Loucy (cell line): ENCODE data around the gene ZNF763.

Experiments used
- EZH2phosphoT487 ChIP-seq: fragments of 200-600 bp; IDR thresholded peaks from 2 replicates; pipeline ENCODE4 v1.6.1; 2018; ENCODE audit warnings: antibody characterized with exemption, mild to moderate bottlenecking, moderate library complexity, borderline replicate concordance
- TF ChIP-seq, protein P1 (sequence below): fragments of 200-600 bp; sonication (generic); conservative IDR thresholded peaks from 2 replicates; pipeline ENCODE4 v1.5.1; 2014; ENCODE audit warnings: mild to moderate bottlenecking, antibody characterized with exemption, low read length

DNA sequence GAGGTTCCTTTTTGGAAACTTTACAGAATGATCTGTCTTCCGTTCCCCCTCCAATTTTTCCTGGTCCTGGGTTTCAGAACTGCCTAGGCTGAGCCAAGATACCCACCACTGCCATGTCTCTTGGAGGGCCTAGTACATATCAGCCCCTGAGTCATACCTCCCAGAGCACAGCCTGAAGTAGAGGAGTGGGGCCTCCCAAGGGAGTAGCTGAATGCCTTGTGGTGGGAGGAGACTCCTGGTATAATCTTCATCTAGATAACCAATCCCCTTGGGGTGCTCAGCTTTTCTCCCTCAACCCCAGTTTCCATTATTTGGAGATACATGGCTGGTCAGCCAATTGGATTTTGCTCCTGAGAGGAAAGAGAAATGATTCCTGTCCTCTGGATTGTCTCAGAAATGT is 30.3 kb downstream of the ZNF763 start:
- TF ChIP-seq, protein P1, sequence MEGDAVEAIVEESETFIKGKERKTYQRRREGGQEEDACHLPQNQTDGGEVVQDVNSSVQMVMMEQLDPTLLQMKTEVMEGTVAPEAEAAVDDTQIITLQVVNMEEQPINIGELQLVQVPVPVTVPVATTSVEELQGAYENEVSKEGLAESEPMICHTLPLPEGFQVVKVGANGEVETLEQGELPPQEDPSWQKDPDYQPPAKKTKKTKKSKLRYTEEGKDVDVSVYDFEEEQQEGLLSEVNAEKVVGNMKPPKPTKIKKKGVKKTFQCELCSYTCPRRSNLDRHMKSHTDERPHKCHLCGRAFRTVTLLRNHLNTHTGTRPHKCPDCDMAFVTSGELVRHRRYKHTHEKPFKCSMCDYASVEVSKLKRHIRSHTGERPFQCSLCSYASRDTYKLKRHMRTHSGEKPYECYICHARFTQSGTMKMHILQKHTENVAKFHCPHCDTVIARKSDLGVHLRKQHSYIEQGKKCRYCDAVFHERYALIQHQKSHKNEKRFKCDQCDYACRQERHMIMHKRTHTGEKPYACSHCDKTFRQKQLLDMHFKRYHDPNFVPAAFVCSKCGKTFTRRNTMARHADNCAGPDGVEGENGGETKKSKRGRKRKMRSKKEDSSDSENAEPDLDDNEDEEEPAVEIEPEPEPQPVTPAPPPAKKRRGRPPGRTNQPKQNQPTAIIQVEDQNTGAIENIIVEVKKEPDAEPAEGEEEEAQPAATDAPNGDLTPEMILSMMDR = no peak
- TF ChIP-seq EZH2phosphoT487 = no peak
